HCT116 (cell line): ENCODE results near the gene ITGB6. TPM values are rescaled to one million over a fixed set of nuclear protein-coding genes. Genes with fewer than 3 reads are reported as not detected.

ENCODE experiments used
- ATAC-seq: fragments of 200-7000 bp; cut with Tn5 transposase; 2 replicates; pipeline ENCODE4 v1.9.1; 2020; ENCODE audit warnings: mild to moderate bottlenecking, moderate library complexity
- BruUV-seq: library from RNA; stranded (reverse); fragments of 400-500 nt; replicated peaks from 2 replicates; lab custom pipeline; 2021; lab: Mats Ljungman, UMichigan
- CTCF ChIA-PET: fragments of 300-600 bp; sonication (Branson Sonifier 250); formaldehyde crosslinking; loops from one replicate; lab custom pipeline; 2021; ENCODE audit warnings: antibody characterized with exemption; lab: Charles Lee
- POLR2A ChIA-PET: fragments of 300-600, 350-600 bp; sonication (Branson Sonifier 250); formaldehyde crosslinking; loops from one replicate; lab custom pipeline; 2021; ENCODE audit warnings: antibody characterized with exemption; lab: Charles Lee
- RAD21 ChIA-PET, 2 experiments: fragments of 300-600 bp; sonication (Branson Sonifier 250); formaldehyde crosslinking; loops; one replicate each; lab custom pipeline; 2023; ENCODE audit warnings: low total read pairs in 2 of 2; ENCODE audit not compliant: uncharacterized antibody in 2 of 2, unreplicated experiment in 2 of 2, low non-redundant PET in 1 of 2; lab: Charles Lee
- DNase-seq: peaks from one replicate; pipeline ENCODE4 v3.0.0-alpha.2; 2010; ENCODE audit warnings: low read depth, low spot score
- H2AFZ ChIP-seq: fragments of 200-600 bp; shearing (Covaris generic), sonication (generic); 2 replicates; pipeline ENCODE4 v1.6.1; 2017; ENCODE audit warnings: low read depth, mixed run types, mixed read lengths, antibody characterized with exemption, low read length; ENCODE audit not compliant: poor library complexity, severe bottlenecking
- H3K27ac ChIP-seq: 2 replicates; pipeline ENCODE4 v1.5.1; 2012; ENCODE audit warnings: low read depth, low read length
- H3K27me3 ChIP-seq: fragments of 200-600 bp; sonication (generic); 2 replicates; pipeline ENCODE4 v1.6.1; 2016; ENCODE audit warnings: mixed run types, low read length, mixed read lengths; ENCODE audit not compliant: insufficient read depth
- H3K36me3 ChIP-seq, 2 experiments: fragments of 200-500 bp in 1 of 2; fragments of 200-600 bp in 1 of 2; sonication (Bioruptor generic) in 1 of 2; sonication (generic) in 1 of 2; 2 replicates each; pipeline versions ENCODE4 v1.5.1 to v1.6.1; 2014 to 2016; ENCODE audit warnings: low read length in 2 of 2, inconsistent platforms in 1 of 2, mixed read lengths in 1 of 2, mixed run types in 1 of 2; ENCODE audit not compliant: insufficient read depth in 2 of 2, control insufficient read depth in 1 of 2
- H3K4me1 ChIP-seq, 2 experiments: fragments of 200-600 bp in 1 of 2; sonication (generic) in 1 of 2; 2 replicates each; pipeline versions ENCODE4 v1.5.1 to v1.6.1; 2012 to 2017; ENCODE audit warnings: low read length in 2 of 2, inconsistent platforms in 1 of 2, mild to moderate bottlenecking in 1 of 2, mixed read lengths in 1 of 2, mixed run types in 1 of 2, moderate library complexity in 1 of 2; ENCODE audit not compliant: insufficient read depth in 2 of 2, control insufficient read depth in 1 of 2
- H3K4me2 ChIP-seq: fragments of 200-600 bp; sonication (generic); 2 replicates; pipeline ENCODE4 v1.6.1; 2017; ENCODE audit warnings: mixed run types, low read length, mixed read lengths
- H3K4me3 ChIP-seq, 2 experiments: fragments of 200-600 bp in 1 of 2; sonication (generic) in 1 of 2; replicated peaks in 1 of 2; 2 replicates each; pipeline ENCODE4 v1.5.1; 2011 to 2016; ENCODE audit warnings: low read length in 2 of 2, control low read depth in 1 of 2, low read depth in 1 of 2, mild to moderate bottlenecking in 1 of 2, mixed read lengths in 1 of 2, mixed run types in 1 of 2
- H3K79me2 ChIP-seq: fragments of 200-600 bp; sonication (generic); 2 replicates; pipeline ENCODE4 v1.6.1; 2017; ENCODE audit warnings: mild to moderate bottlenecking, mixed run types, low read length, moderate library complexity, mixed read lengths; ENCODE audit not compliant: insufficient read depth
- H3K9ac ChIP-seq: fragments of 200-600 bp; sonication (generic); 2 replicates; pipeline ENCODE4 v1.6.1; 2016; ENCODE audit warnings: low read length, mixed read lengths
- H3K9me2 ChIP-seq: fragments of 200-600 bp; sonication (generic), shearing (Covaris generic); 2 replicates; pipeline ENCODE4 v1.6.1; 2017; ENCODE audit warnings: mixed run types, mild to moderate bottlenecking, moderate library complexity; ENCODE audit not compliant: insufficient read depth
- H3K9me3 ChIP-seq, 2 experiments: fragments of 200-500 bp in 1 of 2; fragments of 200-600 bp in 1 of 2; sonication (Bioruptor generic) in 1 of 2; sonication (generic) in 1 of 2; 2 replicates each; pipeline ENCODE4 v1.6.1; 2014 to 2017; ENCODE audit warnings: low read length in 2 of 2, mixed read lengths in 2 of 2, inconsistent platforms in 1 of 2, low read depth in 1 of 2, mild to moderate bottlenecking in 1 of 2, mixed run types in 1 of 2, moderate library complexity in 1 of 2; ENCODE audit not compliant: control insufficient read depth in 1 of 2, insufficient read depth in 1 of 2
- H4K20me1 ChIP-seq: fragments of 200-600 bp; sonication (generic), shearing (Covaris generic); 2 replicates; pipeline ENCODE4 v1.6.1; 2017; ENCODE audit warnings: mixed run types, mild to moderate bottlenecking, moderate library complexity; ENCODE audit not compliant: insufficient read depth
- CBX3 ChIP-seq: IDR thresholded peaks from 2 replicates; pipeline ENCODE4 v1.6.1; 2012; ENCODE audit warnings: low read depth
- CEBPB ChIP-seq: IDR thresholded peaks from 2 replicates; pipeline ENCODE4 v1.6.1; 2012; ENCODE audit warnings: low read depth
- EZH2 ChIP-seq: fragments of 200-600 bp; sonication (generic); IDR thresholded peaks from 2 replicates; pipeline ENCODE4 v1.6.1; 2017; ENCODE audit warnings: antibody characterized with exemption, mixed run types
- EZH2phosphoT487 ChIP-seq: fragments of 200-600 bp; IDR thresholded peaks from 2 replicates; pipeline ENCODE4 v1.6.1; 2018; ENCODE audit warnings: antibody characterized with exemption, borderline replicate concordance
- FOSL1 ChIP-seq: IDR thresholded peaks from 2 replicates; pipeline ENCODE4 v1.6.1; 2012; ENCODE audit warnings: low read depth
- RAD21 ChIP-seq: IDR thresholded peaks from 2 replicates; pipeline ENCODE4 v1.6.1; 2012; ENCODE audit warnings: low read depth, mild to moderate bottlenecking
- SP1 ChIP-seq: IDR thresholded peaks from 2 replicates; pipeline ENCODE4 v1.6.1; 2012; ENCODE audit warnings: low read depth
- SRF ChIP-seq: IDR thresholded peaks from 2 replicates; pipeline ENCODE4 v1.6.1; 2012; ENCODE audit warnings: low read depth
- ZFX ChIP-seq: fragments of 450-650 bp; IDR thresholded peaks from 2 replicates; pipeline ENCODE4 v1.6.1; 2017
- intact Hi-C: fragments of 100-400 bp; cut with micrococcal nuclease; formaldehyde crosslinking; loops from 2 replicates; pipeline ENCODE4 v1.10.0; 2022
- total RNA-seq: library from RNA; stranded (reverse); gene quantifications from one replicate; pipeline ENCODE4 v1.2.1, GENCODE V29; 2021; ENCODE audit not compliant: unreplicated experiment
- TF ChIP-seq, protein P1 (sequence below), 3 experiments: fragments of 200-600 bp in 1 of 3; sonication (generic) in 1 of 3; IDR thresholded peaks in 2 of 3; conservative IDR thresholded peaks in 1 of 3; 2 replicates each; pipeline ENCODE4 v1.5.1; 2012 to 2017; ENCODE audit warnings: low read depth in 2 of 3, low read length in 2 of 3, antibody characterized with exemption in 1 of 3, borderline replicate concordance in 1 of 3, control low read depth in 1 of 3, mild to moderate bottlenecking in 1 of 3, mixed read lengths in 1 of 3, mixed run types in 1 of 3, moderate library complexity in 1 of 3; ENCODE audit not compliant: insufficient read depth in 1 of 3
- TF ChIP-seq, protein P2 (sequence below): IDR thresholded peaks from 2 replicates; pipeline ENCODE4 v1.6.1; 2012

Gene ITGB6
- total RNA-seq, 1 experiment from 2014 or later, result 0.12 TPM

DNA sequence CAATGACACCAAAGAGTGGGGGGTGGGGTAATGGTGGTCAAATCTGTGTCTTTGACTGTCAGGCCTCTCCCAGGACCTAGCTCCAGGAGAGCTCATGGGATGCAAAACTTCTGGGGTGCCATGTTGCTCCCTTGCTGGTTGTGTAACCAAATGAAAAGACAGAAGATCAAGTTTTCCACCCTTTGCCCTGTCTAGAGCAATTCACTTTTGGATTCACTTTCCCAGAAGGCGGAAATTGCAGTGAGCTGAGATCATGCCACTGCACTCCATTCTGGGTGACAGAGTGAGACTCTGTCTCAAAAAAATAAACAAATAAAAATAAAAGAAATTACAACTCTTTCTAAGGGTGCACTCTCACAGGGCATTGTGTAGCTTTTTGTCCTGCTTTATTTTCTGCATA is 102.7 kb downstream of the ITGB6 start:
- no TSS peak for BruUV-seq
- TF ChIP-seq SRF (no peak), RAD21 (no peak), ZFX (no peak), SP1 (no peak), FOSL1 (no peak), CBX3 (no peak), EZH2 (no peak), EZH2phosphoT487 (no peak), CEBPB (no peak)
- TF ChIP-seq, protein P1, sequence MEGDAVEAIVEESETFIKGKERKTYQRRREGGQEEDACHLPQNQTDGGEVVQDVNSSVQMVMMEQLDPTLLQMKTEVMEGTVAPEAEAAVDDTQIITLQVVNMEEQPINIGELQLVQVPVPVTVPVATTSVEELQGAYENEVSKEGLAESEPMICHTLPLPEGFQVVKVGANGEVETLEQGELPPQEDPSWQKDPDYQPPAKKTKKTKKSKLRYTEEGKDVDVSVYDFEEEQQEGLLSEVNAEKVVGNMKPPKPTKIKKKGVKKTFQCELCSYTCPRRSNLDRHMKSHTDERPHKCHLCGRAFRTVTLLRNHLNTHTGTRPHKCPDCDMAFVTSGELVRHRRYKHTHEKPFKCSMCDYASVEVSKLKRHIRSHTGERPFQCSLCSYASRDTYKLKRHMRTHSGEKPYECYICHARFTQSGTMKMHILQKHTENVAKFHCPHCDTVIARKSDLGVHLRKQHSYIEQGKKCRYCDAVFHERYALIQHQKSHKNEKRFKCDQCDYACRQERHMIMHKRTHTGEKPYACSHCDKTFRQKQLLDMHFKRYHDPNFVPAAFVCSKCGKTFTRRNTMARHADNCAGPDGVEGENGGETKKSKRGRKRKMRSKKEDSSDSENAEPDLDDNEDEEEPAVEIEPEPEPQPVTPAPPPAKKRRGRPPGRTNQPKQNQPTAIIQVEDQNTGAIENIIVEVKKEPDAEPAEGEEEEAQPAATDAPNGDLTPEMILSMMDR (IDR thresholded peaks at IDR 0.05 in 2 of 3, conservative IDR thresholded peaks at IDR 0.05 in 1 of 3; ENCODE audit: borderline replicate concordance in 1 of 3, insufficient read depth in 1 of 3, low read depth in 2 of 3, low read length in 2 of 3), result no peak
- TF ChIP-seq, protein P2, sequence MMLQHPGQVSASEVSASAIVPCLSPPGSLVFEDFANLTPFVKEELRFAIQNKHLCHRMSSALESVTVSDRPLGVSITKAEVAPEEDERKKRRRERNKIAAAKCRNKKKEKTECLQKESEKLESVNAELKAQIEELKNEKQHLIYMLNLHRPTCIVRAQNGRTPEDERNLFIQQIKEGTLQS, result no peak
- TF ChIP-seq, all 23 proteins: peak for 0
- no peak overlapping the region for H2AFZ ChIP-seq
- H3K9me3 ChIP-seq, result no peaks in the 10 kb centered on the region
- intact Hi-C loops, result no loop called here
- ChIA-PET CTCF (no interaction called here), POLR2A (no interaction called here), RAD21 (no interaction called here)
- H3K4me3 ChIP-seq, result no peak overlapping the region
- H4K20me1 ChIP-seq, result no peaks in the 10 kb centered on the region
- ATAC-seq, result no peak
- no peak overlapping the region for H3K4me2 ChIP-seq
- H3K36me3 ChIP-seq, result no peaks in the 10 kb centered on the region
- H3K79me2 ChIP-seq, result no peaks in the 10 kb centered on the region
- H3K27me3 ChIP-seq, result no peaks in the 10 kb centered on the region
- no peak overlapping the region for H3K9ac ChIP-seq
- no peaks in the 10 kb centered on the region for H3K4me1 ChIP-seq
- no peak for DNase-seq
- no peaks in the 10 kb centered on the region for H3K9me2 ChIP-seq
- H3K27ac ChIP-seq, result no peak overlapping the region
